Measurements from ENCODE around the gene ARHGEF4. TPM values are rescaled to one million over a fixed set of nuclear protein-coding genes. Genes with fewer than 3 reads are reported as not detected.

The ARHGEF4 gene
- total and polyA plus RNA-seq, 2 donors from 2014 or later: 0.90 to 0.94 TPM

GRCh38 chr2:130825966-130826253, 10.8 kb upstream of the ARHGEF4 start:
- intact Hi-C loops (cut with DNase I): no loop called here
- no peak for TF ChIP-seq CTCF (IDR thresholded peaks at IDR 0.05; ENCODE audit: borderline replicate concordance, extremely low read depth, insufficient read depth)
- peak in 1 of 5 donors; percentile 56 for DNase-seq

GRCh38 chr2:130826419-130826818, 10.3 kb upstream of the ARHGEF4 start:
- intact Hi-C loops (cut with DNase I): no loop called here
- H3K4me1 ChIP-seq (ENCODE audit: control insufficient read depth in 2 of 3, insufficient read depth in 2 of 3, low read depth in 1 of 3, low read length in 3 of 3): no peaks in the 10 kb centered on the region
- H3K9me3 ChIP-seq (ENCODE audit: control insufficient read depth in 2 of 3, insufficient read depth in 1 of 3, low read length in 3 of 3): no peaks in the 10 kb centered on the region
- no peak overlapping the region for H3K4me3 ChIP-seq (ENCODE audit: low read length in 3 of 3)
- FAIRE-seq: no peak
- DNase-seq: peak in 1 of 5 donors; percentile 33
- TF ChIP-seq CTCF (IDR thresholded peaks at IDR 0.05; ENCODE audit: borderline replicate concordance, extremely low read depth, insufficient read depth): no peak
- H3K36me3 ChIP-seq (ENCODE audit: control insufficient read depth in 2 of 3, insufficient read depth in 3 of 3, low read length in 3 of 3): no peaks in the 10 kb centered on the region
- H3K27ac ChIP-seq (ENCODE audit: low read depth in 2 of 2, low read length in 2 of 2): no peak overlapping the region
- no peak overlapping the region for H3K9ac ChIP-seq (ENCODE audit: low read length in 3 of 3)
- H3K27me3 ChIP-seq (ENCODE audit: control insufficient read depth, insufficient read depth, low read length): no peaks in the 10 kb centered on the region

More at GRCh38 chr2:130825966-130826253, 10.8 kb upstream of the ARHGEF4 start:
- no peak overlapping the region for H3K27ac ChIP-seq (ENCODE audit: low read depth in 2 of 2, low read length in 2 of 2)
- no peaks in the 10 kb centered on the region for H3K4me1 ChIP-seq (ENCODE audit: control insufficient read depth in 2 of 3, insufficient read depth in 2 of 3, low read depth in 1 of 3, low read length in 3 of 3)
- FAIRE-seq: no peak
- no peak overlapping the region for H3K4me3 ChIP-seq (ENCODE audit: low read length in 3 of 3)
- H3K9me3 ChIP-seq (ENCODE audit: control insufficient read depth in 2 of 3, insufficient read depth in 1 of 3, low read length in 3 of 3): no peaks in the 10 kb centered on the region
- H3K9ac ChIP-seq (ENCODE audit: low read length in 3 of 3): no peak overlapping the region
- H3K36me3 ChIP-seq (ENCODE audit: control insufficient read depth in 2 of 3, insufficient read depth in 3 of 3, low read length in 3 of 3): no peaks in the 10 kb centered on the region
- H3K27me3 ChIP-seq (ENCODE audit: control insufficient read depth, insufficient read depth, low read length): no peaks in the 10 kb centered on the region

- no peaks in the 10 kb centered on the region for H3K4me1 ChIP-seq (ENCODE audit: control insufficient read depth in 2 of 3, insufficient read depth in 2 of 3, low read depth in 1 of 3, low read length in 3 of 3)
- FAIRE-seq (no peak), DNase-seq (peak in 1 of 5 donors; percentile 60)
- H3K36me3 ChIP-seq (ENCODE audit: control insufficient read depth in 2 of 3, insufficient read depth in 3 of 3, low read length in 3 of 3): no peaks in the 10 kb centered on the region
- no peaks in the 10 kb centered on the region for H3K27me3 ChIP-seq (ENCODE audit: control insufficient read depth, insufficient read depth, low read length)
- H3K27ac ChIP-seq (ENCODE audit: low read depth in 2 of 2, low read length in 2 of 2): no peak overlapping the region
- no peak overlapping the region for H3K9ac ChIP-seq (ENCODE audit: low read length in 3 of 3)
- TF ChIP-seq CTCF (IDR thresholded peaks at IDR 0.05; ENCODE audit: borderline replicate concordance, extremely low read depth, insufficient read depth): no peak
- no peaks in the 10 kb centered on the region for H3K9me3 ChIP-seq (ENCODE audit: control insufficient read depth in 2 of 3, insufficient read depth in 1 of 3, low read length in 3 of 3)
- intact Hi-C loops (cut with DNase I): no loop called here
- H3K4me3 ChIP-seq (ENCODE audit: low read length in 3 of 3): no peak overlapping the region
Observed at GRCh38 chr2:130826821-130827501, 9.8 kb upstream of the ARHGEF4 start.

All from kidney (tissue), 14 donors.